ENCODE data around the gene ARL3.

DNA sequence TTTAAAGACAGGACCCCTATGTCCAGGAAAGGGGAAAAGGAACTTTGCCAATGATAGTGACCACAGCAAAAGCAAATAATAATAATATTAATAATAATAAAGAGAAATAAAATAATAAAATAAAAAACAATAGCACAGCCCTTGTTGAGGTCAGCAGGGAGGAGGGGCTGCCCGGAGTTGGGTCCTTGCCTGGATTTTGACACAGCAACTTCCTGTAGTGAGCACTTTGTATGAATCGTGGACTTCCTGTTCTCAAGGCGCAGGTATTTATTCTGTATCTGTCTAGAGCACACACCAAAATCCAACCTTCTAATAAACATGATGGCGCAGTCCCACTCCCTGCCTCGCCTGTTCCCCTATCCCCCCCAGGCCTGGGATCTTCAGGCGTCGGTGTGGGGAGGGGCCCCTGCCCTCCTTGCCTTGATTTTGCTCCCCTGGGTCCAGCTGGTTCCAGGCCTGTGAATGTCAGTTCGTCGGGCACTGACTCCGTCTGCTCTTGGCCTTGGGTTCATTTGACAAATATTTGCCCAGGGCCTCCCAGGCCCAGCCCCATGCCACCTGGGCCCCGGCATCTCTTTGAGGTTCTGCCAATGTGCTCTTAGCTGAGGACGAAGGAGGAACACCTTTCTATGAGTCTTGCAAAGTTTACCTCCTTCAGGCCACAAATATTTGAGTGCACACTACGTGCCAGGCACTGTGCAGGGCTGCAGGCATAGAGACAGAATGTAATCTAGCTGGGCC, 56.0 kb downstream of the ARL3 start:
- TF ChIP-seq POLR2A (IDR thresholded peaks at IDR 0.05) = no peak
- TF ChIP-seq POLR2AphosphoS5 (IDR thresholded peaks at IDR 0.05) = peak in 1 of 4 donors; percentile 6

All from sigmoid colon (tissue), 4 donors.